ENCODE data around the gene SRC. TPM values are rescaled to one million over a fixed set of nuclear protein-coding genes. Genes with fewer than 3 reads are reported as not detected.

The SRC gene
- total RNA-seq, 1 experiment from 2014 or later, result 42.3 TPM

- Histone ChIP-seq H3K4me2 (ENCODE audit: low read length) (no peak overlapping the region), H3K79me2 (ENCODE audit: insufficient read depth, low read length) (peaks cover 66% of the 10 kb centered on the region), H3K9me3 (ENCODE audit: control insufficient read depth in 1 of 2, insufficient read depth in 1 of 2, low read depth in 1 of 2, low read length in 2 of 2) (no peaks in the 10 kb centered on the region), H3K4me1 (ENCODE audit: control insufficient read depth in 1 of 2, insufficient read depth in 2 of 2, low read length in 2 of 2) (peaks cover 14 to 35% of the 10 kb centered on the region in 2 experiments), H3K4me3 (replicated peaks in 1 of 2; ENCODE audit: low read depth in 1 of 2, low read length in 2 of 2) (no peak overlapping the region), H2AFZ (ENCODE audit: low read depth, low read length, poor library complexity, severe bottlenecking) (no peak overlapping the region), H3K9ac (ENCODE audit: low read length) (no peak overlapping the region), H3K27me3 (ENCODE audit: insufficient read depth, low read length) (no peaks in the 10 kb centered on the region), H4K20me1 (ENCODE audit: insufficient read depth) (no peaks in the 10 kb centered on the region), H3K36me3 (ENCODE audit: control insufficient read depth in 1 of 2, insufficient read depth in 2 of 2, low read length in 2 of 2) (no peaks in the 10 kb centered on the region; a peak in 1 of 4 replicates), H3K27ac (ENCODE audit: low read depth, low read length) (no peak overlapping the region), H3K9me2 (ENCODE audit: insufficient read depth) (no peaks in the 10 kb centered on the region)
- BruUV-seq (replicated peaks), result no TSS peak
- intact Hi-C loops (cut with micrococcal nuclease), result no loop called here
- TF ChIP-seq SRF (IDR thresholded peaks at IDR 0.05; ENCODE audit: low read depth) (no peak), POLR2AphosphoS5 (IDR thresholded peaks at IDR 0.05; ENCODE audit: low read depth, low read length) (no peak), ZFX (IDR thresholded peaks at IDR 0.05) (no peak), POLR2A (IDR thresholded peaks at IDR 0.05; ENCODE audit: borderline replicate concordance, extremely low read depth, insufficient read depth, insufficient read length) (no peak), FOSL1 (IDR thresholded peaks at IDR 0.05; ENCODE audit: low read depth) (no peak), EGR1 (IDR thresholded peaks at IDR 0.05; ENCODE audit: low read depth) (no peak), CEBPB (IDR thresholded peaks at IDR 0.05; ENCODE audit: low read depth) (no peak), JUND (IDR thresholded peaks at IDR 0.05) (no peak), REST (IDR thresholded peaks at IDR 0.05; ENCODE audit: low read depth) (no peak), EZH2 (IDR thresholded peaks at IDR 0.05) (no peak), RAD21 (IDR thresholded peaks at IDR 0.05; ENCODE audit: low read depth) (no peak), TCF7L2 (IDR thresholded peaks at IDR 0.05; ENCODE audit: borderline replicate concordance, extremely low read depth, insufficient read depth, insufficient read length) (no peak)
- TF ChIP-seq, protein P1, sequence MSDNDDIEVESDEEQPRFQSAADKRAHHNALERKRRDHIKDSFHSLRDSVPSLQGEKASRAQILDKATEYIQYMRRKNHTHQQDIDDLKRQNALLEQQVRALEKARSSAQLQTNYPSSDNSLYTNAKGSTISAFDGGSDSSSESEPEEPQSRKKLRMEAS (IDR thresholded peaks at IDR 0.05), result no peak
- POLR2A ChIA-PET, result no interaction called here
- CTCF ChIA-PET, result no interaction called here
- RAD21 ChIA-PET (ENCODE audit: low non-redundant PET in 1 of 2, low total read pairs in 2 of 2, uncharacterized antibody in 2 of 2, unreplicated experiment in 2 of 2), result no interaction called here
- no peak for DNase-seq (ENCODE audit: low read depth, low spot score)
- ATAC-seq, result no peak
Measured at GRCh38 chr20:37375227-37375626, 29.3 kb downstream of the SRC start.

All from HCT116 (cell line).